Endodermal cell (in vitro differentiated cells): ENCODE results near the gene ROCK2. TPM values are rescaled to one million over a fixed set of nuclear protein-coding genes. Genes with fewer than 3 reads are reported as not detected.

Source experiments
- DNase-seq: peaks from one replicate; pipeline ENCODE4 v3.0.0-alpha.2; 2017
- H3K27ac ChIP-seq: 2 replicates; pipeline ENCODE4 v1.5.1; 2013; ENCODE audit warnings: mild to moderate bottlenecking, low read depth, low read length, moderate library complexity
- H3K27me3 ChIP-seq: 2 replicates; pipeline ENCODE4 v1.6.1; 2013; ENCODE audit warnings: mild to moderate bottlenecking, low read length, moderate library complexity; ENCODE audit not compliant: insufficient read depth, control insufficient read depth, poor library complexity, severe bottlenecking
- H3K36me3 ChIP-seq: 2 replicates; pipeline ENCODE4 v1.7.0; 2013; ENCODE audit warnings: mild to moderate bottlenecking, low read length, moderate library complexity; ENCODE audit not compliant: control insufficient read depth, insufficient read depth
- H3K4me1 ChIP-seq: one replicate; pipeline ENCODE4 v1.7.0; 2013; ENCODE audit warnings: low read length; ENCODE audit not compliant: control insufficient read depth, insufficient read depth
- H3K4me3 ChIP-seq: 2 replicates; pipeline ENCODE4 v1.5.1; 2013; ENCODE audit warnings: mild to moderate bottlenecking, low read length, moderate library complexity
- H3K9ac ChIP-seq: 2 replicates; pipeline ENCODE4 v1.6.1; 2013; ENCODE audit warnings: mild to moderate bottlenecking, low read length, moderate library complexity; ENCODE audit not compliant: poor library complexity, severe bottlenecking; ENCODE audit errors: extremely low read depth
- H3K9me3 ChIP-seq: 2 replicates; pipeline ENCODE4 v1.6.1; 2013; ENCODE audit warnings: mild to moderate bottlenecking, low read length, moderate library complexity; ENCODE audit not compliant: control insufficient read depth
- H3K27ac Mint-ChIP-seq: 2 replicates; pipeline ENCODE4 v1.8.0; 2020; ENCODE audit warnings: mixed read lengths
- H3K27me3 Mint-ChIP-seq: 2 replicates; pipeline ENCODE4 v1.8.0; 2021; ENCODE audit warnings: mild to moderate bottlenecking, mixed read lengths; ENCODE audit not compliant: insufficient read depth
- H3K36me3 Mint-ChIP-seq: 2 replicates; pipeline ENCODE4 v1.8.0; 2020; ENCODE audit warnings: low read depth, mixed read lengths
- H3K4me1 Mint-ChIP-seq: 2 replicates; pipeline ENCODE4 v1.8.0; 2020; ENCODE audit warnings: mixed read lengths
- H3K4me3 Mint-ChIP-seq: 2 replicates; pipeline ENCODE4 v1.8.0; 2020; ENCODE audit warnings: mild to moderate bottlenecking, moderate library complexity, mixed read lengths
- H3K9me3 Mint-ChIP-seq: 2 replicates; pipeline ENCODE4 v1.8.0; 2020; ENCODE audit warnings: mild to moderate bottlenecking, mixed read lengths
- CTCF ChIP-seq: fragments of 200-600 bp; sonication (generic); conservative IDR thresholded peaks from 2 replicates; pipeline ENCODE4 v1.5.0; 2021; ENCODE audit warnings: antibody characterized with exemption, mild to moderate bottlenecking
- WGBS, 2 experiments: methylation state at CpG; one replicate each; pipeline versions ENCODE4 v1.1.5 to v1.1.7; 2013; ENCODE audit warnings: missing lambda C conversion rate in 2 of 2, mixed read lengths in 1 of 2; ENCODE audit not compliant: insufficient coverage in 1 of 2, insufficient read length in 1 of 2; 5-methylcytosine and 5-hydroxymethylcytosine counted together
- total RNA-seq, 2 donors: library from RNA; stranded (reverse); fragmentation: NEBNext Ultra II Directional in 1 of 2; extraction: Animal tissue kit (Norgen Biotek cat#: 25700) in 1 of 2; gene quantifications; 2 replicates in 1 of 2; 3 replicates in 1 of 2; pipeline ENCODE4 v1.2.1, GENCODE V29; 2021

The ROCK2 gene
- total RNA-seq, 2 donors from 2014 or later: 27.2 to 32.6 TPM

- Mint-ChIP-seq H3K9me3 (no peaks in the 10 kb centered on the region), H3K36me3 (peaks cover 1% of the 10 kb centered on the region), H3K27me3 (no peaks in the 10 kb centered on the region), H3K4me3 (no peak overlapping the region), H3K27ac (no peak overlapping the region), H3K4me1 (no peaks in the 10 kb centered on the region)
- no peaks in the 10 kb centered on the region for H3K27me3 ChIP-seq
- no peaks in the 10 kb centered on the region for H3K36me3 ChIP-seq
- 96 to 98% methylated on average over 5 of the region's 5 CpGs for WGBS, 2 experiments
- no peak overlapping the region for H3K27ac ChIP-seq
- no peak for TF ChIP-seq CTCF
- H3K4me1 ChIP-seq: no peaks in the 10 kb centered on the region
- no peak overlapping the region for H3K9ac ChIP-seq
- no peak for DNase-seq
- H3K4me3 ChIP-seq: no peak overlapping the region
- H3K9me3 ChIP-seq: no peaks in the 10 kb centered on the region
Observed at GRCh38 chr2:11304476-11304875, 40.0 kb downstream of the ROCK2 start.

GRCh38 chr2:11303290-11304013 is 41.0 kb downstream of the ROCK2 start:
- no peaks in the 10 kb centered on the region for H3K4me1 ChIP-seq

GRCh38 chr2:11299439-11299838 is 45.0 kb downstream of the ROCK2 start:
- TF ChIP-seq CTCF: no peak
- Mint-ChIP-seq H3K4me3 (no peak overlapping the region), H3K27me3 (no peaks in the 10 kb centered on the region), H3K4me1 (no peaks in the 10 kb centered on the region), H3K27ac (no peak overlapping the region), H3K36me3 (peaks cover 1% of the 10 kb centered on the region), H3K9me3 (no peaks in the 10 kb centered on the region)
- H3K9me3 ChIP-seq: no peaks in the 10 kb centered on the region
- H3K4me1 ChIP-seq: no peaks in the 10 kb centered on the region
- no peak overlapping the region for H3K27ac ChIP-seq
- H3K27me3 ChIP-seq: no peaks in the 10 kb centered on the region
- WGBS, 2 experiments: 91 to 96% methylated on average over 1 to 6 of the region's 6 CpGs
- no peak for DNase-seq
- no peak overlapping the region for H3K4me3 ChIP-seq
- no peaks in the 10 kb centered on the region for H3K36me3 ChIP-seq
- H3K9ac ChIP-seq: no peak overlapping the region

More at GRCh38 chr2:11303290-11304013, 41.0 kb downstream of the ROCK2 start:
- 89 to 92% methylated on average over 2 to 5 of the region's 5 CpGs for WGBS, 2 experiments
- no peak overlapping the region for H3K27ac ChIP-seq
- H3K27me3 ChIP-seq: no peaks in the 10 kb centered on the region
- Mint-ChIP-seq H3K27me3 (no peaks in the 10 kb centered on the region), H3K4me3 (no peak overlapping the region), H3K9me3 (no peaks in the 10 kb centered on the region), H3K4me1 (no peaks in the 10 kb centered on the region), H3K27ac (no peak overlapping the region), H3K36me3 (peaks cover 1% of the 10 kb centered on the region)
- no peak for TF ChIP-seq CTCF
- no peak overlapping the region for H3K4me3 ChIP-seq
- H3K36me3 ChIP-seq: no peaks in the 10 kb centered on the region
- H3K9me3 ChIP-seq: no peaks in the 10 kb centered on the region
- DNase-seq: no peak
- no peak overlapping the region for H3K9ac ChIP-seq
